Hepatocyte (in vitro differentiated cells): ENCODE results near the gene SCD5.

Experiments used
- EZH2 ChIP-seq: fragments of 200-600 bp; sonication (generic); IDR thresholded peaks from 2 replicates; pipeline ENCODE4 v1.6.1; 2016; ENCODE audit warnings: antibody characterized with exemption, mild to moderate bottlenecking, borderline replicate concordance
- EZH2phosphoT487 ChIP-seq: fragments of 200-600 bp; sonication (generic); IDR thresholded peaks from one replicate; pipeline ENCODE4 v1.6.1; 2018; ENCODE audit warnings: antibody characterized with exemption, mild to moderate bottlenecking, low read depth, moderate library complexity; ENCODE audit not compliant: unreplicated experiment, severe bottlenecking
- TF ChIP-seq, protein P1 (sequence below): fragments of 200-600 bp; sonication (generic); IDR thresholded peaks from 2 replicates; pipeline ENCODE4 v1.5.1; 2016; ENCODE audit warnings: antibody characterized with exemption, mild to moderate bottlenecking; ENCODE audit not compliant: poor library complexity

DNA sequence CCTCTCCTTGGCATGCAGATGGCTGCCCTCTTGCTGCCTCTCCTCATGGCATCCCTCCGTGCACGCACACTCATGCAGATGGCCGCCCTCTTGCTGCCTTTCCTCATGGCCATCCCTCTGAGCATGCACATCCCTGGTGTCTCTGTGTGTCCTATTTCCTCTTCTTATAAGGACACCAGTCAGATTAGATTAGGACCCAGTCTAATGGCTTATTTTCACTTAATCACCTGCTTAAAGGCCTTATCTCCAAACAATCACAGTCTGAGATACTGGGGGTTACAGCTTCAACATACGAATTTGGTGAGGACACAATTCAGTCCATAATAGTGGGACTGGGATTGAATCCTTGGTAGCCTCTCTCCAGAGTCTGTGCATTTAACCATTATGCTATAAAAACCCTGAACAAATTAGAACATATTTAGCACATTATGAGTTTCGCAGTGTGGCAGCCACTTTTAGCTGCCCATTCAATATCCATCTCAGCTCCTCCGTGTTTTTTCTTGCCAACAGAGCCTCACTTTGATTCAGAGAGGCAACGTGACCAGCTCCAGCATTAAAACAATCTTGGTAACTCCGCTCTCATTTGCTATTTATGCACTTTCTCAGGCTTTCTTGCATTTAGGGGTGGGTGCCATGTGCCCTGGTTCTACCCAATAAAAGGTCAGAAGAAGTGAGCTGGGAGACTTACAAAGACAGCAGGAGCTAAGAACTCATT, 210.6 kb downstream of the SCD5 start:
- TF ChIP-seq, protein P1, sequence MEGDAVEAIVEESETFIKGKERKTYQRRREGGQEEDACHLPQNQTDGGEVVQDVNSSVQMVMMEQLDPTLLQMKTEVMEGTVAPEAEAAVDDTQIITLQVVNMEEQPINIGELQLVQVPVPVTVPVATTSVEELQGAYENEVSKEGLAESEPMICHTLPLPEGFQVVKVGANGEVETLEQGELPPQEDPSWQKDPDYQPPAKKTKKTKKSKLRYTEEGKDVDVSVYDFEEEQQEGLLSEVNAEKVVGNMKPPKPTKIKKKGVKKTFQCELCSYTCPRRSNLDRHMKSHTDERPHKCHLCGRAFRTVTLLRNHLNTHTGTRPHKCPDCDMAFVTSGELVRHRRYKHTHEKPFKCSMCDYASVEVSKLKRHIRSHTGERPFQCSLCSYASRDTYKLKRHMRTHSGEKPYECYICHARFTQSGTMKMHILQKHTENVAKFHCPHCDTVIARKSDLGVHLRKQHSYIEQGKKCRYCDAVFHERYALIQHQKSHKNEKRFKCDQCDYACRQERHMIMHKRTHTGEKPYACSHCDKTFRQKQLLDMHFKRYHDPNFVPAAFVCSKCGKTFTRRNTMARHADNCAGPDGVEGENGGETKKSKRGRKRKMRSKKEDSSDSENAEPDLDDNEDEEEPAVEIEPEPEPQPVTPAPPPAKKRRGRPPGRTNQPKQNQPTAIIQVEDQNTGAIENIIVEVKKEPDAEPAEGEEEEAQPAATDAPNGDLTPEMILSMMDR = no peak
- TF ChIP-seq EZH2 (no peak), EZH2phosphoT487 (no peak)
